ENCODE data around the gene CADM1. TPM values are rescaled to one million over a fixed set of nuclear protein-coding genes. Genes with fewer than 3 reads are reported as not detected.

Gene CADM1
- total and polyA plus RNA-seq, 2 experiments from 2014 or later, result 16.5 to 18.0 TPM

DNA sequence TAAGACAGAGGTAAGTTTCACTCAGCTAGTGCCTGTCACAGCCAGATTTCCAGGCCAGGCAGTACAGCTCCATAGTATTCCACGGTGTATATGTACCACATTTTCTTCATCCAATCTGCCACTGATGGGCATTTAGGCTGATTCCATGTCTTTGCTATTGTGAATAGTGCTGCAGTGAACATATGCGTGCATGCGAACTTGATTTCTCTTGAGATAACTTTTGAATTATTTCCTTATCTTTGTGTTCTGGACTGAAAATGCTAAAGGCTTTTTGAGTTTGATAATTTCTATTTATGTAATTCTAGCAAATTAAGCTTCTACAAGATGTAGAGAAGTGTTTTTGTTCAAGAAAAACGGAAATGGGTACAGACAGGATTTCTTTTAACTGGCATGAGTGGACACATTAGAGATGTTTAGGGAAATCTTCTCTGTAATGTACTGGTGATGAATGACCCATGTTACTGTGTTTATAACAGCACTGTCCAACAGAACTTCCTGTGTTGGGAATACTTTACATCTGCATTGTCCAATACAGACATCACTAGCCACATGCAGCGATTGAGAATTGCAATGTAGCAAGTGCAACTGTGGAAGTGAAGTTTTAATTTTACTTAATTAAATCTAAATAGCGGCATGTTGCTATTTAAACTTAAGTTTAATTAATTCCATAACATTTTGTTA lies 151.3 kb downstream of the CADM1 start:
- H3K4me3 Mint-ChIP-seq, result no peak overlapping the region
- TF ChIP-seq, protein P1, sequence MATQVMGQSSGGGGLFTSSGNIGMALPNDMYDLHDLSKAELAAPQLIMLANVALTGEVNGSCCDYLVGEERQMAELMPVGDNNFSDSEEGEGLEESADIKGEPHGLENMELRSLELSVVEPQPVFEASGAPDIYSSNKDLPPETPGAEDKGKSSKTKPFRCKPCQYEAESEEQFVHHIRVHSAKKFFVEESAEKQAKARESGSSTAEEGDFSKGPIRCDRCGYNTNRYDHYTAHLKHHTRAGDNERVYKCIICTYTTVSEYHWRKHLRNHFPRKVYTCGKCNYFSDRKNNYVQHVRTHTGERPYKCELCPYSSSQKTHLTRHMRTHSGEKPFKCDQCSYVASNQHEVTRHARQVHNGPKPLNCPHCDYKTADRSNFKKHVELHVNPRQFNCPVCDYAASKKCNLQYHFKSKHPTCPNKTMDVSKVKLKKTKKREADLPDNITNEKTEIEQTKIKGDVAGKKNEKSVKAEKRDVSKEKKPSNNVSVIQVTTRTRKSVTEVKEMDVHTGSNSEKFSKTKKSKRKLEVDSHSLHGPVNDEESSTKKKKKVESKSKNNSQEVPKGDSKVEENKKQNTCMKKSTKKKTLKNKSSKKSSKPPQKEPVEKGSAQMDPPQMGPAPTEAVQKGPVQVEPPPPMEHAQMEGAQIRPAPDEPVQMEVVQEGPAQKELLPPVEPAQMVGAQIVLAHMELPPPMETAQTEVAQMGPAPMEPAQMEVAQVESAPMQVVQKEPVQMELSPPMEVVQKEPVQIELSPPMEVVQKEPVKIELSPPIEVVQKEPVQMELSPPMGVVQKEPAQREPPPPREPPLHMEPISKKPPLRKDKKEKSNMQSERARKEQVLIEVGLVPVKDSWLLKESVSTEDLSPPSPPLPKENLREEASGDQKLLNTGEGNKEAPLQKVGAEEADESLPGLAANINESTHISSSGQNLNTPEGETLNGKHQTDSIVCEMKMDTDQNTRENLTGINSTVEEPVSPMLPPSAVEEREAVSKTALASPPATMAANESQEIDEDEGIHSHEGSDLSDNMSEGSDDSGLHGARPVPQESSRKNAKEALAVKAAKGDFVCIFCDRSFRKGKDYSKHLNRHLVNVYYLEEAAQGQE (IDR thresholded peaks at IDR 0.05; ENCODE audit: unreplicated experiment), result no peak
- TF ChIP-seq, protein P2, sequence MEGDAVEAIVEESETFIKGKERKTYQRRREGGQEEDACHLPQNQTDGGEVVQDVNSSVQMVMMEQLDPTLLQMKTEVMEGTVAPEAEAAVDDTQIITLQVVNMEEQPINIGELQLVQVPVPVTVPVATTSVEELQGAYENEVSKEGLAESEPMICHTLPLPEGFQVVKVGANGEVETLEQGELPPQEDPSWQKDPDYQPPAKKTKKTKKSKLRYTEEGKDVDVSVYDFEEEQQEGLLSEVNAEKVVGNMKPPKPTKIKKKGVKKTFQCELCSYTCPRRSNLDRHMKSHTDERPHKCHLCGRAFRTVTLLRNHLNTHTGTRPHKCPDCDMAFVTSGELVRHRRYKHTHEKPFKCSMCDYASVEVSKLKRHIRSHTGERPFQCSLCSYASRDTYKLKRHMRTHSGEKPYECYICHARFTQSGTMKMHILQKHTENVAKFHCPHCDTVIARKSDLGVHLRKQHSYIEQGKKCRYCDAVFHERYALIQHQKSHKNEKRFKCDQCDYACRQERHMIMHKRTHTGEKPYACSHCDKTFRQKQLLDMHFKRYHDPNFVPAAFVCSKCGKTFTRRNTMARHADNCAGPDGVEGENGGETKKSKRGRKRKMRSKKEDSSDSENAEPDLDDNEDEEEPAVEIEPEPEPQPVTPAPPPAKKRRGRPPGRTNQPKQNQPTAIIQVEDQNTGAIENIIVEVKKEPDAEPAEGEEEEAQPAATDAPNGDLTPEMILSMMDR (conservative IDR thresholded peaks at IDR 0.05; ENCODE audit: low read depth in 2 of 2), result no peak
- TF ChIP-seq, protein P3, sequence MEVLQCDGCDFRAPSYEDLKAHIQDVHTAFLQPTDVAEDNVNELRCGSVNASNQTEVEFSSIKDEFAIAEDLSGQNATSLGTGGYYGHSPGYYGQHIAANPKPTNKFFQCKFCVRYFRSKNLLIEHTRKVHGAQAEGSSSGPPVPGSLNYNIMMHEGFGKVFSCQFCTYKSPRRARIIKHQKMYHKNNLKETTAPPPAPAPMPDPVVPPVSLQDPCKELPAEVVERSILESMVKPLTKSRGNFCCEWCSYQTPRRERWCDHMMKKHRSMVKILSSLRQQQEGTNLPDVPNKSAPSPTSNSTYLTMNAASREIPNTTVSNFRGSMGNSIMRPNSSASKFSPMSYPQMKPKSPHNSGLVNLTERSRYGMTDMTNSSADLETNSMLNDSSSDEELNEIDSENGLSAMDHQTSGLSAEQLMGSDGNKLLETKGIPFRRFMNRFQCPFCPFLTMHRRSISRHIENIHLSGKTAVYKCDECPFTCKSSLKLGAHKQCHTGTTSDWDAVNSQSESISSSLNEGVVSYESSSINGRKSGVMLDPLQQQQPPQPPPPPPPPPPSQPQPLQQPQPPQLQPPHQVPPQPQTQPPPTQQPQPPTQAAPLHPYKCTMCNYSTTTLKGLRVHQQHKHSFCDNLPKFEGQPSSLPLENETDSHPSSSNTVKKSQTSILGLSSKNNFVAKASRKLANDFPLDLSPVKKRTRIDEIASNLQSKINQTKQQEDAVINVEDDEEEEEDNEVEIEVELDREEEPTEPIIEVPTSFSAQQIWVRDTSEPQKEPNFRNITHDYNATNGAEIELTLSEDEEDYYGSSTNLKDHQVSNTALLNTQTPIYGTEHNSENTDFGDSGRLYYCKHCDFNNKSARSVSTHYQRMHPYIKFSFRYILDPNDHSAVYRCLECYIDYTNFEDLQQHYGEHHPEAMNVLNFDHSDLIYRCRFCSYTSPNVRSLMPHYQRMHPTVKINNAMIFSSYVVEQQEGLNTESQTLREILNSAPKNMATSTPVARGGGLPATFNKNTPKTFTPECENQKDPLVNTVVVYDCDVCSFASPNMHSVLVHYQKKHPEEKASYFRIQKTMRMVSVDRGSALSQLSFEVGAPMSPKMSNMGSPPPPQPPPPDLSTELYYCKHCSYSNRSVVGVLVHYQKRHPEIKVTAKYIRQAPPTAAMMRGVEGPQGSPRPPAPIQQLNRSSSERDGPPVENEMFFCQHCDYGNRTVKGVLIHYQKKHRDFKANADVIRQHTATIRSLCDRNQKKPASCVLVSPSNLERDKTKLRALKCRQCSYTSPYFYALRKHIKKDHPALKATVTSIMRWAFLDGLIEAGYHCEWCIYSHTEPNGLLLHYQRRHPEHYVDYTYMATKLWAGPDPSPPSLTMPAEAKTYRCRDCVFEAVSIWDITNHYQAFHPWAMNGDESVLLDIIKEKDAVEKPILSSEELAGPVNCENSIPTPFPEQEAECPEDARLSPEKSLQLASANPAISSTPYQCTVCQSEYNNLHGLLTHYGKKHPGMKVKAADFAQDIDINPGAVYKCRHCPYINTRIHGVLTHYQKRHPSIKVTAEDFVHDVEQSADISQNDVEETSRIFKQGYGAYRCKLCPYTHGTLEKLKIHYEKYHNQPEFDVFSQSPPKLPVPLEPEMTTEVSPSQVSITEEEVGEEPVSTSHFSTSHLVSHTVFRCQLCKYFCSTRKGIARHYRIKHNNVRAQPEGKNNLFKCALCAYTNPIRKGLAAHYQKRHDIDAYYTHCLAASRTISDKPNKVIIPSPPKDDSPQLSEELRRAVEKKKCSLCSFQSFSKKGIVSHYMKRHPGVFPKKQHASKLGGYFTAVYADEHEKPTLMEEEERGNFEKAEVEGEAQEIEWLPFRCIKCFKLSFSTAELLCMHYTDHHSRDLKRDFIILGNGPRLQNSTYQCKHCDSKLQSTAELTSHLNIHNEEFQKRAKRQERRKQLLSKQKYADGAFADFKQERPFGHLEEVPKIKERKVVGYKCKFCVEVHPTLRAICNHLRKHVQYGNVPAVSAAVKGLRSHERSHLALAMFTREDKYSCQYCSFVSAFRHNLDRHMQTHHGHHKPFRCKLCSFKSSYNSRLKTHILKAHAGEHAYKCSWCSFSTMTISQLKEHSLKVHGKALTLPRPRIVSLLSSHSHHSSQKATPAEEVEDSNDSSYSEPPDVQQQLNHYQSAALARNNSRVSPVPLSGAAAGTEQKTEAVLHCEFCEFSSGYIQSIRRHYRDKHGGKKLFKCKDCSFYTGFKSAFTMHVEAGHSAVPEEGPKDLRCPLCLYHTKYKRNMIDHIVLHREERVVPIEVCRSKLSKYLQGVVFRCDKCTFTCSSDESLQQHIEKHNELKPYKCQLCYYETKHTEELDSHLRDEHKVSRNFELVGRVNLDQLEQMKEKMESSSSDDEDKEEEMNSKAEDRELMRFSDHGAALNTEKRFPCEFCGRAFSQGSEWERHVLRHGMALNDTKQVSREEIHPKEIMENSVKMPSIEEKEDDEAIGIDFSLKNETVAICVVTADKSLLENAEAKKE (CRISPR knock-in tag; IDR thresholded peaks at IDR 0.05), result no peak
- TF ChIP-seq, protein P4, sequence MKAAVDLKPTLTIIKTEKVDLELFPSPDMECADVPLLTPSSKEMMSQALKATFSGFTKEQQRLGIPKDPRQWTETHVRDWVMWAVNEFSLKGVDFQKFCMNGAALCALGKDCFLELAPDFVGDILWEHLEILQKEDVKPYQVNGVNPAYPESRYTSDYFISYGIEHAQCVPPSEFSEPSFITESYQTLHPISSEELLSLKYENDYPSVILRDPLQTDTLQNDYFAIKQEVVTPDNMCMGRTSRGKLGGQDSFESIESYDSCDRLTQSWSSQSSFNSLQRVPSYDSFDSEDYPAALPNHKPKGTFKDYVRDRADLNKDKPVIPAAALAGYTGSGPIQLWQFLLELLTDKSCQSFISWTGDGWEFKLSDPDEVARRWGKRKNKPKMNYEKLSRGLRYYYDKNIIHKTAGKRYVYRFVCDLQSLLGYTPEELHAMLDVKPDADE (IDR thresholded peaks at IDR 0.05), result no peak
- TF ChIP-seq JUNB (IDR thresholded peaks at IDR 0.05; ENCODE audit: unreplicated experiment) (no peak), ZNF331 (CRISPR knock-in tag; IDR thresholded peaks at IDR 0.05; ENCODE audit: low read depth) (no peak), EZH2phosphoT487 (IDR thresholded peaks at IDR 0.05; ENCODE audit: unreplicated experiment) (no peak), POLR2AphosphoS5 (IDR thresholded peaks at IDR 0.05; ENCODE audit: low read depth) (no peak), NANOG (IDR thresholded peaks at IDR 0.05; ENCODE audit: borderline replicate concordance) (no peak)
- ATAC-seq (no peak), DNase-seq (ENCODE audit: low spot score) (no peak)
- Histone ChIP-seq H2AFZ (no peak overlapping the region), H3K27ac (ENCODE audit: low read depth) (no peak overlapping the region), H3K36me3 (ENCODE audit: insufficient read depth) (no peaks in the 10 kb centered on the region), H3K79me2 (replicated peaks; ENCODE audit: insufficient read depth) (no peaks in the 10 kb centered on the region), H3K27me3 (ENCODE audit: insufficient read depth) (no peaks in the 10 kb centered on the region), H3K4me2 (no peak overlapping the region), H3K9me2 (ENCODE audit: insufficient read depth) (no peaks in the 10 kb centered on the region), H3K4me1 (ENCODE audit: insufficient read depth) (no peaks in the 10 kb centered on the region), H4K20me1 (replicated peaks; ENCODE audit: insufficient read depth) (no peaks in the 10 kb centered on the region), H3F3A (replicated peaks; ENCODE audit: low read depth) (no peaks in the 10 kb centered on the region), H3K4me3 (no peak overlapping the region)
- no peaks in the 10 kb centered on the region for H3K27me3 Mint-ChIP-seq (ENCODE audit: insufficient read depth, low read depth, poor library complexity)
- no peaks in the 10 kb centered on the region for H3K4me1 Mint-ChIP-seq
- no peaks in the 10 kb centered on the region for H3K9me3 Mint-ChIP-seq
- no peaks in the 10 kb centered on the region for H3K36me3 Mint-ChIP-seq (ENCODE audit: low read depth)
- no peak overlapping the region for H3K27ac Mint-ChIP-seq
